Stimulated activated CD4-positive, alpha-beta T cell treated with anti-CD3 and anti-CD28 coated beads, Interleukin-4, amount 100 ng/mL, for 1 hour (primary cell): ENCODE data around the gene HERC6.
"Not testable (repeated sequence)": the region's sequence is repeated elsewhere in the genome, so short reads cannot be mapped to it uniquely, and the experiment has no call there.

ENCODE experiments used
- DNase-seq: peaks from one replicate; pipeline ENCODE4 v3.0.0-alpha.2; 2020

Gene HERC6

DNA sequence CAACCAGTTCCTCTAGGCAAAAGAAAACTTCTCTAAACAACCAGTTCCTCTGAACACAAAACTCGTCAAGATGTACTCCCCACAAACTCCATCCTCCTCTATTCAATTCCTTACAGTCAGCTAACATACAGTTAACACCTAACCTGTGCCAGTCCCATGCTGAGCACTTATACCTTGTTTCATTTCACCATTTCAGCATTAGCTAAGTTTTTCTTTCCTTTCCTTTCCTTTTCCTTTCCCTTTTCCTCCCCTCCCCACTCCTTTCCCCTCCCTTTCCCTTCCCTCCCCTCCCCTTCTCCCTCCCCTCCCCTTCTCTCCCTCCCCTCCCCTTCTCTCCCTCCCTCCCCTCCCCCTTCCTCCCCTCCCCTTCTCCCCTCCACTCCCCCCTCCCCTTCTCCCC is 13.1 kb downstream of the HERC6 start:
- no peak for DNase-seq

GRCh38 chr4:88396681-88397080 is 18.0 kb downstream of the HERC6 start:
- DNase-seq = no peak

DNA sequence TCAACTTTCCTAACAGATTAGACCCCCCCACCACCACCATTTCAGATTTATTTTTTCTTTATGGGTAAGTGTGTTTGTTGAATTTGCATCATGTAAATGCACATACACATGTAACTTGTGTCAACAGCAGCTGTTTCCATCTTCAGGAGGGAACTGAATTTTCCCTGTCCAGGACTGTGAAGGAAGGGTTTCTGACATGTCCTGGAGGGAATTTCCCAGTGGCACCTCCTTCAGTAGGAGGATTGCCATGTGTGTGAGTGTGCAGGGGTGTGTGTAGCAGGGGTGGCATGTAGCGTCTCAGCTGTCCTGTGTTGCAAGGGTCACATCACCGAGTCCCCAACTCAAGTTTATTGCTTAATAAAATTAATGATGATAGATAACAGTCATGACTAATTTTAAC is 19.7 kb downstream of the HERC6 start:
- DNase-seq = no peak

GRCh38 chr4:88409206-88409605 is 30.6 kb downstream of the HERC6 start:
- no peak for DNase-seq

GRCh38 chr4:88409789-88410188 is 31.1 kb downstream of the HERC6 start:
- DNase-seq = no peak

DNA sequence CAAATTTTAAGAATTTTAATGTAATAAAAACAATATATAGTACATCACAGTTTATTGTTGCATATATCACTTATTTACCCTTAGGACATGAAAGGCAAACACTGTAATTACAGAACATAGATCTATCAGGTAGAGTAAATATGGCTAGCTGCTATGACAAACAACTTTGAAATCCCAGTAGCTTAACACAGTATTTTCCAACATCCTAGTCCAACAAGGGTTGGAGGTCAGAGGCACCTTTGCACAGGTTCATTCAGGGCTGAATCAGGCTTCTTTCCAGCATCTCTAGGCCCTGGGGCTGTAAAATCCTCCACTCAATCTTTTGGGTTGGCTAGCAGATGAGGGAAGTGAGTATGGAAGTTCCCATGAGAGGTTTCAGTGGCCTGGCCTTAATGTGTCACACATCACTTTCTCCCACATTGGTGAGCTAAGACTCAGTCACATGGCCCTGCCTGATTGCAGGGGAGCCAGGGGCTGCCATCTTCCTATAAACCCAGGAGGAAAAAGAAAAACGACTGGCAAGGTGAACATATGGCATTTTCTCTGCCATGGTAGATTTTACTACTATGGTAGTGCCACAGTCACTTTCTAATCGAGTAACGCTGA is 32.9 kb downstream of the HERC6 start:
- no peak for DNase-seq

GRCh38 chr4:88413801-88414200 is 35.1 kb downstream of the HERC6 start:
- DNase-seq = no peak

- DNase-seq = no peak
Observed at GRCh38 chr4:88414755-88415154, 36.1 kb downstream of the HERC6 start.

DNA sequence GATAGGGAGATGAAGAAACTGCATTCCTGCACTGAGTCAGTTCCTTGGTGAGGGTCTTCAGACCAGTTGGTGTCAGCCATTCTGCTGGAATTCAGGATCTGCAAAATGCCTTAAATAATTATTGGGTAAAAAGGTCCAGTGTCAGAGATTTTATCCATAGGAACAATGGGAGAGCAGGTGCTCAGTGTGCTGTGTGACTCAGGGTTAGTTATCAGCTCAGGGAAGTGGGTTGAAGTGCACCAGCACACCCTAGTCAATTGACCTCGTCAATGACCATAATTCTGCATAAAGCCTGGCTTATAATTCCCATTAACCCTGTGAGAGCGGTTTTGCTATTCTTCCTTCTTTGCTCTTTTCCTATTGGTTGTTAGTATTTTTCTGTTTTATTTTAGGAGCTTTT is 37.3 kb downstream of the HERC6 start:
- DNase-seq = no peak

- no peak for DNase-seq
Observed at GRCh38 chr4:88418411-88418810, 39.8 kb downstream of the HERC6 start.

GRCh38 chr4:88419874-88420273 is 41.2 kb downstream of the HERC6 start:
- DNase-seq = no peak

GRCh38 chr4:88420844-88421243 is 42.2 kb downstream of the HERC6 start:
- no peak for DNase-seq

GRCh38 chr4:88422403-88422802 is 43.8 kb downstream of the HERC6 start:
- no peak for DNase-seq

DNA sequence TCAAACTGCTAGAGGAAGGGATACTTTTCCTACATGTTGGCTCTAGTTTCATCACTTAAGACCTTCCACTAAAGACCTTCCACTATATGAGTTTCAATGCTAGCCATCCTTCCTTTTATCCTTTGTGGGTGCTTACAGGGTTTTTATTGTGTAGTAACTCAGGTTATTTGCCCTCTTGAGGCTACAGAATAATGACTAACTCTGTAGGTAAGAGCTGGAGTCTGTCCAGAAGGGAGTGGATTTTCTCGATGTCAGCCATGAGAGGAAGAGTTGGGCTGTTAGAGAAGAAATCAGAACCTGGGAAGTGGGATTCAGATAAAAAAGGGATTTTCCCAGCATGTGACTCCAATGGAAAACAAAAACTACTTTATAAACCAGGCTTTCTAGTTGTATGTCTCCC is 50.7 kb downstream of the HERC6 start:
- no peak for DNase-seq

GRCh38 chr4:88435987-88436693 is 57.5 kb downstream of the HERC6 start:
- DNase-seq = no peak

DNA sequence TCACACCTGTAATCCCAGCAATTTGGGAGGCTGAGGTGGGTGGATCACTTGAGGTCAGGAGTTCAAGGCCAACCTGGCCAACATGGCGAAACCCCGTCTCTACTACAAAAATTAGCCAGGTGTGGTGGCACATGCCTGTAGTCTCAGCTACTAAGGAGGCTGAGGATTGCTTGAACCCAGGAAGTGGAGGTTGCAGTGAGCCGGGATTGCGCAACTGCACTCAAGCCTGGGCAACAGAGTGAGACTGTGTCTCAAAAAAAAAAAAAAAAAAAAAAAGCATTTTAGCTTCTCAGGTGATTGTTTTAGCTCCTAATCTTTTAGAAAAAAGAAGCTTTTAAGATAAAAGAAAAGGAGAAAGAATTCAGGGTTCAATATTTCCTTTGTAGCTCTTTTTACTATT is 59.2 kb downstream of the HERC6 start:
- DNase-seq = not testable (repeated sequence)

- DNase-seq = no peak
Observed at GRCh38 chr4:88439161-88439760, 60.6 kb downstream of the HERC6 start.

DNA sequence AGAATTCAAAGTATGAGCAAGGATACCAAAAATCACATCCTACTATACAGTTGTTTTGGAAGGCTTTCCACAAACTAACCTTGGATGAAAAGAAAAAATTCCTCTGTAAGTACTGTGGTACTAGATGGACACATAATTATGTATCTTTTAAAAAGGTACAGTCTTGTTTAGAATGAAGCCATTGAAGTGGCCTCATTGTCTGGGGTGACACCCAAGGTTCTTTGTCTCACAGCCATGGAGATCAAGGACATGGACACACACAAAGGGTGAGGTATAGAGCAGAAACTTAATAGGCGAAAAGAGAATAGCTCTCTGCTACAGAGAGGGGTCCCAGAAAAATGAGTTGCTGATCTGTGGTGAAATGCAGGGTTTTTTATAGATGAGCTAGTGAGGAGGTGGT is 61.5 kb downstream of the HERC6 start:
- no peak for DNase-seq

DNA sequence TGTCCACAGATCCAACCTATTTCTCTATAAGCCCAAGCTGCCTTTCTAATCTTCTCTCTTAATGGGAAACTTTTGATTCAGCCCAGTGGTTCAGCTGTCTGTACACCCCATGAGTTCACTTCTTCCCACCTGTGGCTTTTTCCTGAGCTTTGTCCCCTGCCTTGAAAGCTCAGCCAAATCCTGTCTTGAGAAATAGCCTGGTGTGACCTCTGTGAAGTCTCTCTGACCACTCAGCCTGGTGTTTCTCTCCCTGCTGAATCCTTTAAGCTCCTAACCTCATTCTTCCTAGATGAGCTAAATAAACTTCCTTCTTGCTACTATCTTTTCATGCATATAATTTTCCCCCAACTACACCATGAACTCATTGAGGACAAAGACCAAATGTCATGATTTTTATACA is 63.0 kb downstream of the HERC6 start:
- no peak for DNase-seq

- no peak for DNase-seq
Observed at GRCh38 chr4:88442689-88443191, 64.1 kb downstream of the HERC6 start.

GRCh38 chr4:88443486-88443885 is 64.8 kb downstream of the HERC6 start:
- no peak for DNase-seq

- no peak for DNase-seq
Observed at GRCh38 chr4:88445252-88445651, 66.6 kb downstream of the HERC6 start.

GRCh38 chr4:88446124-88446523 is 67.5 kb downstream of the HERC6 start:
- no peak for DNase-seq

GRCh38 chr4:88447371-88448095 is 68.9 kb downstream of the HERC6 start:
- DNase-seq = no peak
